Spleen (tissue), 7 donors: Measurements from ENCODE around the gene RET.

Experiments used
- CTCF ChIP-seq, 11 experiments: fragments of 200-600 bp in 7 of 11; fragments of 450-650 bp in 4 of 11; sonication (generic) in 4 of 11; IDR thresholded peaks in 8 of 11; conservative IDR thresholded peaks in 3 of 11; 1 replicate in 7 of 11; 2 replicates in 4 of 11; pipeline versions ENCODE4 v1.4.0 to v1.8.0; 2016 to 2021; ENCODE audit warnings: antibody characterized with exemption in 11 of 11, inconsistent platforms in 4 of 11, mild to moderate bottlenecking in 1 of 11
- POLR2A ChIP-seq, 3 donors: fragments of 450-650 bp; IDR thresholded peaks; one replicate each; pipeline ENCODE4 v1.5.1; 2017; ENCODE audit warnings: antibody characterized with exemption in 3 of 3, mild to moderate bottlenecking in 1 of 3
- POLR2AphosphoS5 ChIP-seq, 3 donors: sonication (generic); formaldehyde crosslinking; IDR thresholded peaks; one replicate each; pipeline ENCODE4 v1.5.1; 2017; ENCODE audit warnings: antibody characterized with exemption in 3 of 3
- donor health status: DM: no; HTN: no; CAD: no; lungs with moderate emphysema.
- donor health status: DM: no; HTN: no; CAD: no.
- donor health status: DM: no; HTN: no; CAD: no.

GRCh38 chr10:43078986-43079273 is 2.1 kb downstream of the RET start:
- TF ChIP-seq CTCF (IDR thresholded peaks at IDR 0.05 in 8 of 11, conservative IDR thresholded peaks at IDR 0.05 in 3 of 11) (peak in 7 of 11 experiments; percentile 9 to 49 (median 31)), POLR2A (IDR thresholded peaks at IDR 0.05) (no peak), POLR2AphosphoS5 (IDR thresholded peaks at IDR 0.05) (no peak)
